Measurements from ENCODE around the gene IFT122. TPM values are rescaled to one million over a fixed set of nuclear protein-coding genes. Genes with fewer than 3 reads are reported as not detected.
A peak's percentile ranks its signal among the peaks of the same experiment; 100 is the strongest.

IFT122 gene
- total RNA-seq, 1 donor from 2014 or later, result 28.6 TPM

DNA sequence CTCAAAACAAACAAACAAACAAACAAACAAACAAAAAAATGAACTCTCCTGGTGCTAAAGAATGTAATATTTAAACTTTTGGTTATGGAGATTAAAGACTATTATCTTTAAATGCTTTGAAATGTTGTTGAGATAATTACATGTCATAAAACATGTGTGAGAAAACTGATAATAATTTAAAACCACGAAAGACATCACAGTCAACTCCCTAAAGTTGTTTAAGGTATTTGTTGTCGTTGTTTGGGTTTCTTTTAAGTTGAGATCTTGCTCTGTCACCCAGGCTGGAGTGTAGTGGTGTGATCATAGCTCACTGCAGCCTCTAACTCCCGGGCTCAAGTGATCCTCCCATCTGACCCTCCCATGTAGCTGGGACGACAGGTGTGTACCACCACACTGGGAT, 23.6 kb upstream of the IFT122 start:
- no peak for DNase-seq (ENCODE audit: low spot score)

DNA sequence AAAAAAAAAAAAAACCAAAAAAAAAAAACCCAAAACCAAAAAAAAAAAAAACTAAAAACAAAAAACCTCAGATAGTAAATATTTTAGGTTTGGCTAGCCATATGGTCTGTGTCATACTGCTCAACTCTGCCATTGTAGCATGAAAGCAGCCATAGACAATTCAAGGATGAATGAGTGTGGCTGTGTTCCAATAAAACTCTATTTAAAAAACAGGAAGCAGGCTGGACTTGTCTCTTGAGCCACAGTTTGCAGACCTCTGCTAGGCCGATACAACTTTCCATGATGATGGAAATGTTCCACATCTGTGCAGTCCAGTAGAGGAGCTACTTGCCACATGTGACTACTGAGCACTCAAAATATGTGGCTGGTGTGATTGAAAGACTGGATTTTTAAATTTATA, 22.7 kb upstream of the IFT122 start:
- peak; percentile 41 for DNase-seq (ENCODE audit: low spot score)

DNA sequence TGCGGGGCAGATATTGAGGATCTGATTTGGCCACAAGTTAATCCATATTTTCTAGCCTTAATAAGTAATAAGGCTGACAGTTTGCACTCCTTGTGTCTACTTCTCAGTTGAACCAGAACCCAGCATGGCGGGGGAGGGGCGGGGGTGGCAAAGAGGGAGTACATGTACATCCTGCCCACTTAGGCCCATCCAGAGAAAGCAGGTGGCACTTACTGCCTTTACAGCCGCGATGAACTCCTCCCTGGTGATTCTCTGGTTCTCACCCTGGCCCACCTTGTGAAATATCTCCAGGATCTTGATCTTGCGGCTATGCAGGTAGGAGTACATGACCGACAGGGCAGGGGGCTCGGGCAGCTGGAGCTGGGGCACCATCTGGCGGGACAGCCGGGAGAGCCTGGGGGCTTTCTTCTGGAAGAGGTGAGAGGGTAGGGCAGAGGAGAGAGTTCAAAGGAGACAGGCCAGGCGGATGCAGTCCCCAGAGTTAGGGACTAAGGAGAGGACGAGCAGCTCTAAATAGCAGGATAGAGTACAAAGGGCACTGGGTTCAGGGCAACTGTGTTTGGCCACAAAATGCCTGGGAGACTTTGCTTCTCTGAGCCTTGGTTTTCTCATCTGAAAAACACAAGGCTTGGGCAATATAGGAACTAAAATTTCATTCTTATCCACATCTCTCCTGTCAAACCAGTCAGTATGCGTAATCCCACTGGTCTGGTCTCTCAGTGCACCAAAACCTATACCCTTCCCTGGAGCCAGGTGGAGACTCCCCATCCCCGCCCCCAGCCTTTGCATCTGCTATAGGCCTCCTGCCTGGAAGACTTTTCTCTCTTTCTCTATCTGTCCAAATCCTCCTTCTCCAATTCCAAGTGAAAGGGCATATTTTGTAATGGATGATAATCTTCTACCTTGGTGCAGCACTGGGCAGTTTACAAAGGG, 21.7 kb upstream of the IFT122 start:
- no peak for DNase-seq (ENCODE audit: low spot score)

DNA sequence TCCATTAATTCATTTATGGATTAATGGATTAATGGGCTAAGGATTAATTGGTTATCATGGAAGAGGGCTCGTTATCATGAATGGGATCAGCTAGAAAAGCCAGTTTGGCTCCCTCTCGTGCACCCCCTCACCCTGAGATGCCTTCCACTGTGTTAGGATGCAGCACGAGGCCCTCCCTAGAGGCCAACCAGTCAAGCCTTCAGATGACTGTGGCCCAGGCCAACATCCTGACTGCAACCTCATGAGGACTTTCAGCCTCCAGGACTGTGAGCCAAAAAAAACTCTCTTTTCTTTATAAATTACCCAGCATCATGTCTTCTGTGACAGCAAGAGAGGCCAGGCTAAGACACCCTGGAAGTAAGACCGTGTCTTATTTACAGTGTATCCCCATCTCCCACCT, 20.5 kb upstream of the IFT122 start:
- no peak for DNase-seq (ENCODE audit: low spot score)

DNA sequence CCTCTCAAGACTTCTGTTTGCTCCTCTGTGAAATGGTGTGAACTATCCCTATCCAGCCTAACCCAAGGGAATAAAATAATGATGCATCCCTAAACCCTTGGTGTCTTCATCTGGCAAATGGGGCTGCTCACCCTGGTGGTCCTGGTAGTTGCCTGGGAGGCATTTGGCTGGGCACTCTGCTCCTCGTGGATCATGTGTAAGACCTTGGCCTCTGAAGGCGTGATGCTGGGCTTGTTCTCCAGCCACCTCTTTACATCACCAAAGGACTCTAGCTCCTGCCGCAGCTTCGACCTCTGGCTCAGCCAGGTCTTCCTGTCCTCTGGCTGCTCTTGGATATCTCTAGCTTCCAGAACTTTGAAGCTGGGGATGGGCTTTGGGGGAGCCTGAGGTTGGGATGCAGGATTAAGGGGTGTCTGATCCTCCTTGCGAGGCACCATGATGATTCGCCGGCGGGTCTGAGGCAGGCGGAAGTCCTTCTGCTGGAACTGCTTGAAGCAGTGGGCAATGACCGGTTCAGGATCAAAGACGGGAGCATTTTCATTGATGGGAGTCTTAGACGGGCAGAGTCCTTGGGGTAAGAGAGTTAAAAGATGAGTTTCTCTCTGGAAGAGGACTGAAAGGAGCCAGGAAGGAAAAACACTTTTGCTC, 18.7 kb upstream of the IFT122 start:
- no peak for DNase-seq (ENCODE audit: low spot score)

DNA sequence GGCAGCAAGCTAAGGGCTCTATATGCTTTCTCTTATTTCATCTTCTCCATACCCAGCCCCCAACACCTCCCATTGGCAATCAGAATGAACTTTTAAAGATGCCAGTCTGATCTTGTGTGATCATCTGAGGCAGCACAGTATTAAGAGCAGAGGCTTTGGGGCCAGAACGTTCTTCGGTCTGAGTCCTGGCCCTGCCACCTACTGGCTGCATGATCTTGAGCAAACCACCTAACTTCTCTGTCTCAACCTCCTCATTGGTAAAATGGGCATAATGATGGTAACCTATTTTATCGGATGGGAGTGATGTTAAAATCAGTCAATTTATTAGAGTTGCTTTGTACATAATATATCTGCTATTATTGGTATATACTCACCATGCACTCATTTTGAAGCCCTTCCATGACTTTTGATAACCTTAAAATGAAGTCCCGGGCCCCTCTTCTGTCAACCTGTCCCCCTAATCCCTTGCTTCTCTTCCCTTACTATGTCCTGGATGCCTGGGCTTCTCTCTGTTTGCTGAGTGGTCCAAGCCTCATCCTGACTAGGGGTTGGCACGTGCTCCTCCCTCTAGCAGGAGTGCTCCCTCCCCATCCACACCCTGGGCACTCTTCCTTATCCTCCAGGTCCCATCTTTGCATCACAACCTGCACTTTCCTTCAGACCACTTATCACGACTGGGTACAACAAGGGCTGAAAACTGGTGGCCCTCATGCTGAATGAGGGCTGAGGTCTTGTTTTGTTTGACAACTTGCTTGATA, 17.9 kb upstream of the IFT122 start:
- no peak for DNase-seq (ENCODE audit: low spot score)

DNA sequence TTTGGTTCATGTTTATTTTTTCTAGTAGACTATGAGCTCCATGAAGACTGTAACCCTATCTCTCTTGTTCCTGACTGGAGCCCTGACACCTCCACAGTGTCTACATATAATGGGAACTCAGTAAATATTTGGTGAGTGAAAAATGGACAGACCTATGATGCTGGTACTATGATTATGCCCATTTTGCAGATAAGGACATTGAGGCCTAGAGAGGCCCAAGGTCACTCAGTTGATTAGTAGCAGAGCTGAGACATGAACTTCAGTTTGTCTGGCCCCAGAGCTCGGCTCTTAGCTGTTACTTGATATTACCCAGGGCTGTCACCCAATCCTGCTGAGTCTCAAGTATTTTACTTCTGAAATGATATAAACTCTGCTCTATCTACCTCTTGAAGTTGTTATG, 17.1 kb upstream of the IFT122 start:
- no peak for DNase-seq (ENCODE audit: low spot score)

DNA sequence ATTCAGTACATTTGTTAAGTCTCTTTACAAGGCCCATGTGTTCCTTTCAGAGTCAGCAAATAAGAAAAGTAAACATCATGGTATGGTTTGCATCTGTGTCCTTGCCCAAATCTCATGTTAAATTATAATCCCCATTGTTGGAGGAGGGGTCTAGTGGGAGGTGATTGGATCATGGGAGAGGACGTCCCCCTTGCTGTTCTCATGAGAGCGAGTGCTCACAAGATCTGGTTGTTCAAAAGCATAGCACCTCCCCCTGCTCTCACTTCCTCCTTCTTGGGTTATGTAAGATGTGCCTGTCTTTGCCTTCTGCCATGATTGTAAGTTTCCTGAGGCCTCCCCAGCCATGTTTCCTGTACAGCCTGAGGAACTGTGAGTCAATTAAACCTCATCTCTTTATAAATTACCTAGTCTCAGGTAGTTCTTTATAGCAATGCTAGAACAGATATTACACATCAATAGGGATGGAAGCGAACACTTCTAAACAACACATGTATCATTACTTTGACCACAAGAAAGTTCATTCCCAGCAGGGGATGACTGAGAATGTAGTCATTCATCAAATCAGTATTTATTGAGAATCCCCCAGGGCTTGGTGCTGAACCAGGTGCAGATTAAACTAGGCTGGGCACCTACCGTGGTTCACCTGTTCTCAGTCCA, 15.7 kb upstream of the IFT122 start:
- DNase-seq (ENCODE audit: low spot score), result no peak

DNA sequence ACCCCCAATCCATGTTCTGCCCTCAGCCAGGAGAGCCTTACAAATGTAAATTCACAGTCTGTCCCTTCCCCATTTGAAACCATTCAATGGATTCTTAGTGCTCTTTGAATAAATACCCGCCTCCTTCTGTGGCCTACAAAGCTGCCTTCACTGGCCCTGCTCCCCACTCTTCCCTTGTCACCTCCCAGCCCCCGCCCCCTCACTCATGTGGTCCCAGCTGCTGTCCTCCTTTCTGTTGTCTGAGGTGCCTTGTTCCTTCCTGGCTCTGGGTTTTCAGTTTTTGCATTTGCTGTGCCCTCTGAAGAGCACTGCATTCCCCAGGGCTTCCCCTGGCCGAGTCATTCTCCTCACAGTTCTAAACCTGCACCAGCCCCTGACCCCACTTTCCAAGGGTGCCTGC, 14.8 kb upstream of the IFT122 start:
- DNase-seq (ENCODE audit: low spot score), result no peak

DNA sequence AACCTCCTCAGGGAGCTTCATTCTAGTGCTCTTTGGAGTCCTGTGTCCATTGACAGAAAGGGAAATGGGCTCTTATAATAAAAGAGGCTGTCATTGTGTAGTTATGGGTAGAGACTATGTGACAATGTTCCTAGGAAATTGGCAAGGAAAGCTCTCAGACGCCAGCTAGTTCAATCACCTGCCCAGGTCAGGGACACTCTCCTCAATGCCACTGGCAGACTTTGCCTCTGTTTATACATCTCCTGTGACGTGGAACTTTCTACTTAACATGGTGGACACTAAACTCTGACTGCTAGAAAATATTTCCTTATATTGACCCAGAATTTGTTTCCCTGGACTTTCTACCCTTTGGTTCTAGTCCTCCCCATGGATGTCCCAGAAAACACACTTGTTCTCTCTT, 14.4 kb upstream of the IFT122 start:
- DNase-seq (ENCODE audit: low spot score), result peak; percentile 51

DNA sequence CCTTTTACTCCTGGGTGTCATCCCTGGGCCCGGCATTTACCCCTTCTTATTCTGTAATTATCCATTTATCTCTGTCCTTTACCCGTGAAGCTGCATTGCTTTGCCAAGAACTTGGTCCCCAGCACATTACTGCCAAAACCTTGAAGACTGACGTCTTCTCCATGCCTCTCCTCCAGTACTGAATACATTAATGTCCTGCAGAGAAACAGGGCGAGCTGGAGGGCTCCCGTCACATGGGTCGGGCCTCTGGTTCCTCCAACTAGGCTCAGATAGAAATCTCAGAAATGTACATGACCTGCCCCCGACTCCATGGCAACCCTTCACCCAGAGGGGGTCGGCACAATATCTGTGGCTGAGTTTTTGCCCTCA, 12.0 kb upstream of the IFT122 start:
- no peak for DNase-seq (ENCODE audit: low spot score)

DNA sequence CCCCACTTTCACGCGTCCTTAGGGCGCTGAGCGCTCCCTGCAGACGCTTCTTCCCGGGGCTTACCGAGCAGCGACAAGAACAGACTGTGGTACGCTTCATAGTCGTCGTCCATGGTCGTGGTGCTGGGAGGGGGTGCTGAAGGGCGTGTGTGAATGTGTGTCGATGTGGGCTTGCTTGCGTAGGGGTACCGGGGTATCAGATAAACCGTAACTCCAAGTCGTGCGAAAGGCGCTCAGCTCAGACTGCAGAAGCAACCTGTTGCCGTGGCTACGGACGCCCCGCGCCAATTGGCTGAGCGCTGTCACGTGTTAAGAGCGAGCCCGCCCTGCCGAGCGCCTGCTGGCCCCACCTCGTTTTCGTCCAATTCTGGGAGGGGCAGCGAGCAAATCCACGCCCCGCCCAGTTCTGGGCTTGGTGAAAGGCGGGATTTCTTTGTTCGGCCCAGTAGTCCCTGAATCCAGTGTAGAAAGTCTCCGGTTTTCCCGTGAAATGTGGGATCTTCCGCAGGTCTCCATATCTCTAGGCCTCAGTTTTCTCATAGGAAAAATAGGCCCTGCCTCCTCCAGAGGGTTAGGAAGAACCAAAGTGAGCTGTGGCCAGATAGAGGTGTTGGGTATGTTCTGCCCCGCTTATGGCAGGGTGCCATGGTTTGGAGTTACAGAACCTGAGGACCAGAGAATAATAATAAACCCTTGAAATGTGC, 11.5 kb upstream of the IFT122 start, which contains the start of gene EFCAB12:
EFCAB12 (minus strand) TSS at position 261 of the 704 bp plus-strand sequence; CDS start at position 113, 148 bp downstream.
- peak; percentile 97 for DNase-seq (ENCODE audit: low spot score)

DNA sequence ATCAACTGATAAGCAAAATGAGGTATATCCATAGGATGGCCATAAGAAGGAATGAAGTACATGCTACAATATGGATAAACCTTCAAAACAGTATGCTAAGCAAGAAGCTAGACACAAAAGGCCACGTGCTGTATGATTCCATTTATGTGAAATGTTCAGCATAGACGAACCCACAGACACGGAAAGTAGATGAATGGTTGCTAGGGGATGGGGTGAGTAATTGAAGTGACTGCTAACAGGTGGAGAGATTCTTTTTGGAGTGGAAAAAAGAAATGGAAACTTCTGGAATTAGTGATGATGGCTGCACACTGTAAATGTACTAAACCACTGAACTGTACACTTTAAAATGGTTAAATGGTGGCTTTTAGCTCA, 11.0 kb upstream of the IFT122 start:
- no peak for DNase-seq (ENCODE audit: low spot score)

DNA sequence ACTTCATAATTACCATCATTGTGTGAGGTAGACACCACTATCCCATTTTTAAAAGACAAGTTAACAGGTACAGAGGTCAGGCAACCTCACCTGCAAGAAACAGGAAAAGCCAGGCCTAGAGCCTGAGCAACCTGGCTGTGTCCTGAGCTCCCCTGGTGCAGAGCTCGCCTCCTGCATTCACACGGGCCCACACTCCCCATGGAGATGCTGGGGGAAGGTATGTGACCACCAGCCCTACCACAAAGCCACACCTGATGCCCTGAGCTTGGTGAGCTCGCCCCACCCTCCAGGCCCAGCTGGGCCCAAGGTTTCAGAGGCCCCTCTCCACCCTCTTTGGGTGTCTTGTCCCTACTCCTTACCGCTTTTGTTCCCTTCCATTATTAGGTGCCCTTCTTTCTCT, 10.4 kb upstream of the IFT122 start:
- no peak for DNase-seq (ENCODE audit: low spot score)

DNA sequence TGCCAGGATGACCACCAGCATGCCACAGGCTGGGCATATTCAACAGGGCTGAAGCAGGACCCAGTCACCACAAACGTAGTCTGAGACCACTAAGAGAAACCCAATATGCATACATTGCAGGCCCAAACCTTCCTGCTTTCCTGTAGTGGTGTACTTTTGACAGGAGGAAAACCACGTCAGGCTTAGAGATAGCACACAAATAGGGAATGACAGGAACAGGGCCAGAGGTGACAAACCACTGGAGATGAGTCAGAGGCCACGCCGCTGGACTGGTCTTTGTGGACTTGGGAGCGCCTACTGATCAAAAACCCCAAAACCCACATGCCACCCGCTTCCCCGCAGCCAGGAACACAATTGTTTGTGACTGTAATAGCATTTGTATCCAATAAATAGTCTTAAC, 8.0 kb upstream of the IFT122 start:
- DNase-seq (ENCODE audit: low spot score), result no peak

DNA sequence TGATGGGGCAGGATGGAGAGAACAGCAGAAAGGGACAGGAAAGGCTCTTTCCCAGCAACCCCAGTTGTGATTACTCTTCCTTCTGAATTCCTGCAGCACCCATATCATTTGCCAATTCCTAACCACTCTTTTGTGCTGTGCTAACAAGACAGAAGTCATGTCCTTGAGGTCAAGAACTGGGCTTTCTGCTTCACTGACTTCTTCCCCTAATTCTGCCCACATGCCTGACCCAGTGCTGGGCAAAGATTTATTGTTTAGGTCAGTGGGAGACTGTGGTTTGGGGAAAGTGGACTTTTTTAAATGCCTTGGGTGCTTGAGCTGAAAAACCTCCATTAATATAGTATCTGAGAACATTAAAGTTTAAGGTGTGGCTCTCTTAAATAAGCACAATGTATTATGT, 7.4 kb upstream of the IFT122 start:
- no peak for DNase-seq (ENCODE audit: low spot score)

DNA sequence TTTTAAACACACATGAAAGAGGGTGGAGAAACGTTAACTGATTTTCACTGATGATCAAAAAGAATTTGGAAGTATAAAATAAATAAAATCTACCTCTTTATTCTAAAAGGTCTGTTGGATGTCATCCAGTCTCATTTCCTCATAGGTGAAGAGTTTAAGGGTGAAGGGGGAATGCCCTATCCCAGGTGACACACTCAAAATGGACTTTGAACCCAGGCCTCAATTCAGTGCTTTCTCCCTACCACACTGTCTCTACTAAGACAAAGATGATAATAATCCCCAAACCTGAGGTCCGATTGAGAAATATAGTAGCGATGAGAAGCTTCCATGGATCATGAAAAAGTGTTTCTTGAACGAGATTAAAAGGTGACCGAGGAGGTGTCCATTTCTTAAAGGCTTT, 6.5 kb upstream of the IFT122 start:
- DNase-seq (ENCODE audit: low spot score), result no peak

DNA sequence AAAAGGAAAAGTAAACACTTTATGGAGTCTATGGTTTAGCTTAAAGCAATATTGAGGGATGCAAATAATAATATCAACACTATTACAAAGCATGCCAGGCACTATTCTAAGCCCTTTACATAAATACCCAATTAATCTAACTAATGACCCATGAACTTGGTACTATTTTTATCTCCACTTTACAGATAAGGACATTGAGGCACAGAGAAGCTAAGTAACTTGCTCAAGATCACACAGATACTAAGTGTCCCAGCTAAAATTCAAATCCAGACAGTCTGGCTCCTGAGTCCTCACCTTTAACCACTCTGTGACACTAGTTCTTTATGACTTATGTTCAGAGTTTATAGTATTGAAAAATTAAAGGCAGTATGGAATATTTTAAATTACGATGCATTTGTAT, 5.9 kb upstream of the IFT122 start:
- DNase-seq (ENCODE audit: low spot score), result no peak

DNA sequence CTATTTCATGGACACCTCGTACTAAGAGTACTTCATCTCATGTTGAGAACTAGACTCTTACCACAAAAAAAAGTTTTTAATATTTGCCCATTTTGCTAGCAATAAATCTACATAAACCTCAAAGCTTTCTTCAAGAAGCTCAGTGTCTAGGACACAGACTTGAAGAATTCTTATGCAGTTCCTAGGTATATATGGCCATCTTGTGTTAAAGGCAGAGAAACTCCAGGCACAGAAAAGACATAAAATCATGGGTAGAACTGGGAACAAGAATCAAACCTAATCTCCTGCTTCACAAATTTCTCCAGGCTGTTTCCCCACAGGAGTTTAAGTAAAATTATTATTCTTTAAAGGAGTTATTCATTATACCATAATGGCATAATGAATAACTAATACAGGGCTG, 4.7 kb upstream of the IFT122 start:
- DNase-seq (ENCODE audit: low spot score), result no peak

DNA sequence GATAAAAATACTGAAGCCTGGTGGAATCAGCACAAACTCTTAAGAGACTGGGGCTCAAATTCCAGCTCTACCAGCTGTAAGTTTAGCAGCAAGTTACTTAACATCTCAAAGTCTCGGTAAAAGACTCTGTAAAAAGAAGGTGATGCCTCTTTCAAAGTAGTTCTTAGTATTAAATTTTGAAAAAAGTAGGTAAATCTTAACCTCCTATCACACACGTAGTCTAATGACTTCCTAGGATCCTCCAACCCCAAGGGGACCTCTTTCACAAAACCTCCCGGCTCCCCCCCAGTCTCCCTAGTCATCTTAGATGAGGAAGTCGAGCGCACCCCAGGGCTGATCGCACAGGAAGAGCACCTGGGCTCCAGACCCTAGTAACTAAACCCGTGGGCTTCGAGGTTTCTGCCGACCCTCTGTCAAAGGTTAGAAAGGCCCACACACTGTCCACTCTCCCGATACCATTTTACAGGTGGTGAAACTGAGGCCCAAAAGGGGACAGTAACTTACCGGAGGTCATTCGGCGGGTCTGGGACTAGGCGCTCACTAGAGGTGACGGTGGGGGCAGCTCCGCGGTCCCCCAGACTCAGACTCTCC, 703 bp upstream of the IFT122 start:
- DNase-seq (ENCODE audit: low spot score), result peak; percentile 23

DNA sequence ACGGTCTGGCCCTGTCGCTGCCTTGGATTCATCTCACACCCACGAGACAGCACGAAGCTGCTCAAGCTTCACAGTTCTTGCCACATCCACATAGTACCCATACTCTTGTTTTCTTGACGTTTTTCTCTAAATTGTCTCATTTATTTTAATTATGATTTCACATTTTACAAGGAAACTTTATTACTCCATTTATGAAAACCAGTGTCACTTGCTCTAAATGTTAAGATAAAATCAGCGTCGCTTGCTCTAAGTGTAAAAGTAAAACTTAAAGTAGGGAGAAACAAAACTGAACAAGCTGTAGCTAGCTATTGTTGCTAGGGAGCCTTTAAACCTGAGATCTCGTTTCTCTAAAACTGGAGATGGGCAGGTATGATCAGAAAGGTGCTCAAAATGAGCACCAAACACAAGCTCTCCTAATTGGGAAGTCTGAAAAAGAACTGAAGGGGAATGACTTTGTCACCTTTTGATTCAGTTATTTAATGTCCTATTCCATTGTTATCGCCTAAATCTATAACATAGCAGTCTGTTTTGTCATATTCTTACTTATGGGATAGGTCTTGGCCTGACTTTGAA, 680 bp downstream of the IFT122 start:
- no peak for DNase-seq (ENCODE audit: low spot score)

Data from mucosa of gallbladder (tissue), 1 donor.